GM21381 (cell line): ENCODE measurements around the gene SLC27A2.

Experiments
- ATAC-seq: cut with Tn5 transposase; IDR thresholded peaks from one replicate; pipeline ENCODE4 v1.9.1; 2021; ENCODE audit warnings: mild to moderate bottlenecking, moderate library complexity; ENCODE audit not compliant: unreplicated experiment

The SLC27A2 gene

GRCh38 chr15:50235794-50236193 lies 53.8 kb downstream of the SLC27A2 start:
- ATAC-seq: no peak

- ATAC-seq: no peak
These were observed 54.4 kb downstream of the SLC27A2 start for GRCh38 chr15:50236433-50236832.

- no peak for ATAC-seq
These were observed 56.3 kb downstream of the SLC27A2 start for GRCh38 chr15:50238255-50238654.

GRCh38 chr15:50241684-50242450 lies 59.9 kb downstream of the SLC27A2 start:
- no peak for ATAC-seq

- no peak for ATAC-seq
These were observed 62.2 kb downstream of the SLC27A2 start for GRCh38 chr15:50244153-50244552.

- ATAC-seq: no peak
These were observed 63.1 kb downstream of the SLC27A2 start for GRCh38 chr15:50244959-50245624.

- no peak for ATAC-seq
These were observed 64.6 kb downstream of the SLC27A2 start for GRCh38 chr15:50246631-50247030.

- peak; percentile 100 for ATAC-seq
These were observed 66.0 kb downstream of the SLC27A2 start for GRCh38 chr15:50247819-50248655.

- ATAC-seq: no peak
These were observed 67.1 kb downstream of the SLC27A2 start for GRCh38 chr15:50248994-50249582.

GRCh38 chr15:50249704-50250103 lies 67.7 kb downstream of the SLC27A2 start:
- no peak for ATAC-seq

- ATAC-seq: no peak
These were observed 68.9 kb downstream of the SLC27A2 start for GRCh38 chr15:50250760-50251394.

- ATAC-seq: no peak
These were observed 69.7 kb downstream of the SLC27A2 start for GRCh38 chr15:50251638-50252182.

- no peak for ATAC-seq
These were observed 70.6 kb downstream of the SLC27A2 start for GRCh38 chr15:50252556-50252955.

- ATAC-seq: no peak
These were observed 74.4 kb downstream of the SLC27A2 start for GRCh38 chr15:50256188-50257041.

GRCh38 chr15:50257332-50257731 lies 75.3 kb downstream of the SLC27A2 start:
- ATAC-seq: no peak

- ATAC-seq: no peak
These were observed 75.9 kb downstream of the SLC27A2 start for GRCh38 chr15:50257924-50258323.

GRCh38 chr15:50259276-50259675 lies 77.3 kb downstream of the SLC27A2 start:
- ATAC-seq: no peak

- peak; percentile 43 for ATAC-seq
These were observed 79.0 kb downstream of the SLC27A2 start for GRCh38 chr15:50260969-50261496.

GRCh38 chr15:50261981-50262380 lies 80.0 kb downstream of the SLC27A2 start:
- no peak for ATAC-seq
